ENCODE measurements around the gene ZNF442.
"Not testable (repeated sequence)": the region's sequence is repeated elsewhere in the genome, so short reads cannot be mapped to it uniquely, and the experiment has no call there.

Gene ZNF442

GRCh38 chr19:12365236-12366162, at the start of gene ZNF442:
ZNF442 (minus strand) TSS chr19:12365683; CDS start chr19:12363631, 2,052 bp downstream.
- DNase-seq: peak; percentile 77

- DNase-seq: no peak
Observed at GRCh38 chr19:12411893-12412292, 46.4 kb upstream of the ZNF442 start.

- DNase-seq: peak; percentile 76
Observed at GRCh38 chr19:12400633-12401502, 35.4 kb upstream of the ZNF442 start, which contains the start of gene ZNF799. ZNF799 (minus strand) TSS chr19:12401271; CDS start chr19:12401070, 201 bp downstream.

- not testable (repeated sequence) for DNase-seq
Observed at GRCh38 chr19:12399901-12400632, 34.6 kb upstream of the ZNF442 start.

GRCh38 chr19:12391148-12391547, 25.7 kb upstream of the ZNF442 start:
- DNase-seq: not testable (repeated sequence)

- DNase-seq: not testable (repeated sequence)
Observed at GRCh38 chr19:12386365-12386764, 20.9 kb upstream of the ZNF442 start.

- DNase-seq: no peak
Observed at GRCh38 chr19:12380444-12380737, 14.9 kb upstream of the ZNF442 start.

GRCh38 chr19:12379732-12380443, 14.4 kb upstream of the ZNF442 start:
- DNase-seq: no peak

- no peak for DNase-seq
Observed at GRCh38 chr19:12374026-12374425, 8.5 kb upstream of the ZNF442 start.

- DNase-seq: no peak
Observed at GRCh38 chr19:12364391-12365235, 870 bp downstream of the ZNF442 start.

- DNase-seq: not testable (repeated sequence)
Observed at GRCh38 chr19:12362236-12362635, 3.2 kb downstream of the ZNF442 start.

- no peak for DNase-seq
Observed at GRCh38 chr19:12353375-12353774, 12.1 kb downstream of the ZNF442 start.

GRCh38 chr19:12350890-12351197, 14.6 kb downstream of the ZNF442 start:
- no peak for DNase-seq

- no peak for DNase-seq
Observed at GRCh38 chr19:12350185-12350889, 15.1 kb downstream of the ZNF442 start.

- peak; percentile 7 for DNase-seq
Observed at GRCh38 chr19:12346896-12347295, 18.6 kb downstream of the ZNF442 start.

GRCh38 chr19:12345197-12345596, 20.3 kb downstream of the ZNF442 start:
- DNase-seq: no peak

GRCh38 chr19:12333162-12334159, 32.0 kb downstream of the ZNF442 start, which contains the start of gene ZNF563:
ZNF563 (minus strand) TSS chr19:12333633; CDS start chr19:12333482, 151 bp downstream.
- DNase-seq: peak; percentile 98

- peak; percentile 40 for DNase-seq
Observed at GRCh38 chr19:12331211-12331941, 34.1 kb downstream of the ZNF442 start.

GRCh38 chr19:12330340-12330739, 35.1 kb downstream of the ZNF442 start:
- DNase-seq: no peak

Data from activated CD4-positive, alpha-beta T cell treated with anti-CD3 and anti-CD28 coated beads, Interleukin-2, amount 50 U/mL, for 1 hour (primary cell).